Measurements from ENCODE around the gene SLCO2A1. TPM values are rescaled to one million over a fixed set of nuclear protein-coding genes. Genes with fewer than 3 reads are reported as not detected.

SLCO2A1 gene
- polyA plus RNA-seq, 1 experiment = 5.4 TPM

DNA sequence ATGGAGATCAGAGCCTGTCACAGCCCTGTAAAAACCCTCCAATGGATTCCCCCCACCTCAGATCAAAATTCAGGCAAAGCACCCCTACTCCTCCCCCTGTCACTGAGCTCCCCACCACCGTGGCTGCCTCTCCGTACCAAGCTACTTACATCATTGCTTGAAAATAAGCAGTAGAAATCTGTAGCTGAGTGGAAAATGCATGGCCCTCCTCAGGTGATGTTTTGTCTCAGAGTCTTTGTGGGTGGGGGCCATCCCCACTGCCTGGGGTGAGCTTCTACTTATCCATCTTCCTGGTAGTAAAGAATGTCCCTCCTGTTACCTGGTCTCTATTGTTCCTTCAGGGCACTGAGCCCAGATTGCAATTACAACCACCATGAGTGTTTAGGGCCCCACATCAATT lies 34.5 kb downstream of the SLCO2A1 start:
- H3K4me3 ChIP-seq (ENCODE audit: low read depth, low read length) = no peak overlapping the region
- no peaks in the 10 kb centered on the region for H3K36me3 ChIP-seq (ENCODE audit: control insufficient read depth, insufficient read depth, low read length)
- TF ChIP-seq, protein P1, sequence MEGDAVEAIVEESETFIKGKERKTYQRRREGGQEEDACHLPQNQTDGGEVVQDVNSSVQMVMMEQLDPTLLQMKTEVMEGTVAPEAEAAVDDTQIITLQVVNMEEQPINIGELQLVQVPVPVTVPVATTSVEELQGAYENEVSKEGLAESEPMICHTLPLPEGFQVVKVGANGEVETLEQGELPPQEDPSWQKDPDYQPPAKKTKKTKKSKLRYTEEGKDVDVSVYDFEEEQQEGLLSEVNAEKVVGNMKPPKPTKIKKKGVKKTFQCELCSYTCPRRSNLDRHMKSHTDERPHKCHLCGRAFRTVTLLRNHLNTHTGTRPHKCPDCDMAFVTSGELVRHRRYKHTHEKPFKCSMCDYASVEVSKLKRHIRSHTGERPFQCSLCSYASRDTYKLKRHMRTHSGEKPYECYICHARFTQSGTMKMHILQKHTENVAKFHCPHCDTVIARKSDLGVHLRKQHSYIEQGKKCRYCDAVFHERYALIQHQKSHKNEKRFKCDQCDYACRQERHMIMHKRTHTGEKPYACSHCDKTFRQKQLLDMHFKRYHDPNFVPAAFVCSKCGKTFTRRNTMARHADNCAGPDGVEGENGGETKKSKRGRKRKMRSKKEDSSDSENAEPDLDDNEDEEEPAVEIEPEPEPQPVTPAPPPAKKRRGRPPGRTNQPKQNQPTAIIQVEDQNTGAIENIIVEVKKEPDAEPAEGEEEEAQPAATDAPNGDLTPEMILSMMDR (IDR thresholded peaks at IDR 0.05; ENCODE audit: insufficient read depth, low read depth, low read length) = no peak
- H3K27me3 ChIP-seq (ENCODE audit: control insufficient read depth, insufficient read depth, low read length) = no peaks in the 10 kb centered on the region
- CTCF ChIA-PET = no interaction called here
- POLR2A ChIA-PET = no interaction called here
- no peak for DNase-seq (ENCODE audit: low read depth)

DNA sequence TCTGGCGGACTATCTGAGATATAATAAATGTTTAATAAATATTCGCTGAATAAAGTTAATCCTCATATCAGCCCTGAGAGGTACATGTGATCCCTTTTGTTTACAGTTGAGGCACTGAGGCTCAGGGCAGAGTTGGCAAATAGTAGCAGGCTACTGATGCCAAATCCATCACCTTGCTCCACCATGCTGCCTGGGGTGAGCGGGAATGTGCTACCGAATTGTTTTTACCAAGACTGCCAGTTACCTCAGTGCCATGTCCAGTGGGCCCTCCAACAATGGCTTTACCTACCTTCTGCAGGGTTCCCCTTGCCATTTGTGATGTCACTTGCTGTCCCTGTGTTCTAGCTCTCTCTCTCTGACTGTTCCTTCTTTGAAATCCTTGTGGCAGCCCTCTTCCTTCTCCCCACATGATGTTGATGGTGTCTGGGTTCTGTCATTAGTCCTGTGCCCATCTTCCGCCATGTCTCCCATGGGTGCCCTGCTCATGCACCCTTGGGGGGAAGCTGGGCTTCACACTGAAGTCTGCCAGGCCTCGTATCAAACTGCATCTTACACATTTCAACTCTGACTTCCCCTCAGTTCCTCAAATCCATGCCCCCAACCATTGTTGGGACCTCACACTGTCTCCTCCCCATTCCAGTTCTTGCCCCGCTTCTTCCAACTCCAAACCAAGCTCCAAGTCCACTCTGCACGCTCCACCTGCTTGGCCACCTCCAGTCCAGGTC lies 35.4 kb downstream of the SLCO2A1 start:
- POLR2A ChIA-PET = no interaction called here
- H3K36me3 ChIP-seq (ENCODE audit: control insufficient read depth, insufficient read depth, low read length) = no peaks in the 10 kb centered on the region
- no peak for DNase-seq (ENCODE audit: low read depth)
- TF ChIP-seq, protein P1 (IDR thresholded peaks at IDR 0.05; ENCODE audit: insufficient read depth, low read depth, low read length) = no peak
- H3K27me3 ChIP-seq (ENCODE audit: control insufficient read depth, insufficient read depth, low read length) = no peaks in the 10 kb centered on the region
- no peak overlapping the region for H3K4me3 ChIP-seq (ENCODE audit: low read depth, low read length)
- CTCF ChIA-PET = no interaction called here

DNA sequence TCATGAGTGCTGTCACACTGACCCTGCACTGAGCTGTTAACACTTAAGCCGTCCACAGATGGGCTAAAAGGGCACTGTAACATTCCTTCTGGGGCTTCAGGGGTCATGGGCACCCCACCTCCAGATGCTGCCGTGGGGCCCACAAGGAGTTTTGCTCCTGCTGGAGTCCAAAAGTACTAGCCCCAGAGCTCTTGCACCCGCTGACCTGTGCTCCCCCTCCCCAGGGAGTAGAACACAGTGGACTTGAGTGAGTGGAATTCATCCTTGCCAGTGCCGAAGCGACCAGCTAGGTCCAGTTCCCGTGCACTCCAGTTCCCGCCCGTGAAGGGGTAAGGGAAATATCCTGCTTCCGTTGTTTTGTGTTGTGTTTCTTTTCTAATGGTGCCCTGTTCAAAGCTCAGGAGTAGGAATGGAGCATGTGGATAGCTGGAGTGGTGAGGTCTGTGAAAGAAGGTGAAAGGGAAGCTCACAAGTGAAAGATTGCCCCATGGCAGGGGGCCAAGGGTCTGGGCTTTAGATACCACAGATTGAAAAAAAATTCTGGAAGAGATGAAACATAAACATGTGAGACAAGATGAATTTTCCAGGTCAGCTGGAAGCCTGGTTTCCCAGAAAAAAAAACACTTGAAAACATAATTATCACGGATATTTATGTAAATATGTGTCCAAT lies 36.6 kb downstream of the SLCO2A1 start:
- TF ChIP-seq, protein P1 (IDR thresholded peaks at IDR 0.05; ENCODE audit: insufficient read depth, low read depth, low read length) = no peak
- Histone ChIP-seq H3K4me3 (ENCODE audit: low read depth, low read length) (no peak overlapping the region), H3K36me3 (ENCODE audit: control insufficient read depth, insufficient read depth, low read length) (no peaks in the 10 kb centered on the region), H3K27me3 (ENCODE audit: control insufficient read depth, insufficient read depth, low read length) (no peaks in the 10 kb centered on the region; the same call in 1 of the 2 replicates)
- DNase-seq (ENCODE audit: low read depth) = no peak
- POLR2A ChIA-PET = no interaction called here
- CTCF ChIA-PET = no interaction called here

DNA sequence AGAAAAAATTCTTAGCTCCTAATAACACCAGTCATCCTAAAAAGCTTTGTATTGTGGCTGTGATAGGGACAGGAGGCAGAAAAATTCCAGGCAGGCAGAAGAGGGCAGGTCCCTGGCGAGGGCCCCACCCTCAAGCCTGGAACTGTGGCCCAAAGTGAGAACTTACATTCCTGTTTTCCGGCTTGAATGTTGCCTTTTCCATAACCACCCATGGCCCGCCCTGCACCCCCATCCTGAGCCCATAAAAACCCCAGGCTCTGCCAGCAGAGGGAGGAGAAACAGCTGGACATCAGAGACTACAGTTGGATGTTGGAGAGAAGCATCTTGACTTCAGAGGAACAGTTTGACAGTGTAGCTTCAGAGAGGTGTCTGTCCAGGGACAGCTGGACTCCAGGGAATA lies 37.3 kb downstream of the SLCO2A1 start:
- CTCF ChIA-PET = interaction anchor here (1.2 kb wide), 1 partner anchor 16 kb away, joined by 3 read pairs; no protein-coding TSS in a partner anchor
- DNase-seq (ENCODE audit: low read depth) = no peak
- Histone ChIP-seq H3K27me3 (ENCODE audit: control insufficient read depth, insufficient read depth, low read length) (no peaks in the 10 kb centered on the region; the same call in 1 of the 2 replicates), H3K36me3 (ENCODE audit: control insufficient read depth, insufficient read depth, low read length) (no peaks in the 10 kb centered on the region), H3K4me3 (ENCODE audit: low read depth, low read length) (no peak overlapping the region)
- TF ChIP-seq, protein P1 (IDR thresholded peaks at IDR 0.05; ENCODE audit: insufficient read depth, low read depth, low read length) = peak; percentile 18; the same call in 1 of the 2 replicates
- POLR2A ChIA-PET = no interaction called here

DNA sequence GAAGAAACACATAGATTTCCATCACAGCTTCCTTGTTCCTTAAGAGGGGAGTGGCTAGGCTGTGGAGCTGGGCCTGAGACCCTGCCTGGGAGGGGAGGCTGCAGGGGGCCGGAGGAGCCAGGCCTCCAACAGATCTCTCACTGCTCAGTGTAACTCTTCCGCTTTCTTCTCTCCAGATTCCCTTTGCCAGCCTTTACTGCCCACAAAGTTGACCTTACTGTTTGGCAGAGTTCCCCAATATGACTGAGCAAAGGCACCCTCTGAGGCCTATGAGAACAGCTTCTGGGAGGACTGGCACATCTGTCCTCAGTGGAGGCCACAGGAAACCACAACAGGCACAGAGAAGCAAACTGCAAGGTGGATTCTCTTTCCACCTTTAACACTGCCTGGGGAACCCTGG lies 38.1 kb downstream of the SLCO2A1 start:
- POLR2A ChIA-PET = no interaction called here
- DNase-seq (ENCODE audit: low read depth) = no peak
- CTCF ChIA-PET = interaction anchor here (1.2 kb wide), 1 partner anchor 15 kb away, joined by 3 read pairs; no protein-coding TSS in a partner anchor
- no peak overlapping the region for H3K4me3 ChIP-seq (ENCODE audit: low read depth, low read length)
- TF ChIP-seq, protein P1 (IDR thresholded peaks at IDR 0.05; ENCODE audit: insufficient read depth, low read depth, low read length) = no peak
- no peaks in the 10 kb centered on the region; the same call in 1 of the 2 replicates for H3K27me3 ChIP-seq (ENCODE audit: control insufficient read depth, insufficient read depth, low read length)
- H3K36me3 ChIP-seq (ENCODE audit: control insufficient read depth, insufficient read depth, low read length) = no peaks in the 10 kb centered on the region
